GM12878 (cell line): Measurements from ENCODE around the gene ZNF280A. TPM values are rescaled to one million over a fixed set of nuclear protein-coding genes. Genes with fewer than 3 reads are reported as not detected.

ENCODE experiments used
- ATAC-seq: fragments of 200-7000 bp; cut with Tn5 transposase; 3 replicates; pipeline ENCODE4 v1.9.1; 2020; ENCODE audit warnings: mild to moderate bottlenecking, moderate library complexity
- BruUV-seq: library from RNA; stranded (reverse); fragments of 400-500 nt; replicated peaks from 2 replicates; lab custom pipeline; 2021; lab: Mats Ljungman, UMichigan
- CTCF ChIA-PET: fragments of 300-600 bp; sonication (Branson Sonifier 250); formaldehyde crosslinking; extraction: SDS; loops from one replicate; lab custom pipeline; 2021; ENCODE audit warnings: inconsistent platforms; lab: Yijun Ruan, JAX
- POLR2A ChIA-PET: fragments of 350-600 bp; formaldehyde crosslinking; extraction: SDS; loops from one replicate; lab custom pipeline; 2021; ENCODE audit warnings: inconsistent platforms; lab: Charles Lee
- RAD21 ChIA-PET: fragments of 300-600 bp; sonication (Branson Sonifier 250); formaldehyde crosslinking; loops from one replicate; lab custom pipeline; 2023; ENCODE audit warnings: antibody characterized with exemption; ENCODE audit not compliant: unreplicated experiment; lab: Charles Lee
- SMC1A ChIA-PET: fragments of 300-600 bp; sonication (Branson Sonifier 250); formaldehyde crosslinking; loops from one replicate; lab custom pipeline; 2023; ENCODE audit not compliant: unreplicated experiment, uncharacterized antibody; lab: Charles Lee
- DNase-seq: peaks from one replicate; pipeline ENCODE4 v3.0.0-alpha.2; 2011; ENCODE audit warnings: low read depth, low spot score
- FAIRE-seq: peaks from 3 replicates; lab custom pipeline; 2011; peaks lifted over from hg19 to GRCh38; lab: Jason Lieb, UNC
- H2AFZ ChIP-seq: 2 replicates; pipeline ENCODE4 v1.6.0; 2011; ENCODE audit warnings: low read depth, low read length, control low read depth; ENCODE audit not compliant: control insufficient read depth
- H3K27ac ChIP-seq: 2 replicates; pipeline ENCODE4 v1.5.1; 2011; ENCODE audit warnings: control low read depth; ENCODE audit not compliant: control insufficient read depth, insufficient read depth
- H3K27me3 ChIP-seq, 2 experiments: replicated peaks in 1 of 2; 2 replicates each; pipeline versions ENCODE4 v1.6.0 to v1.6.1; 2011; ENCODE audit warnings: low read length in 1 of 2; ENCODE audit not compliant: control insufficient read depth in 2 of 2, insufficient read depth in 2 of 2
- H3K36me3 ChIP-seq, 2 experiments: 2 replicates each; pipeline ENCODE4 v1.5.1; 2011; ENCODE audit warnings: low read length in 1 of 2; ENCODE audit not compliant: control insufficient read depth in 2 of 2, insufficient read depth in 2 of 2
- H3K4me1 ChIP-seq: 2 replicates; pipeline ENCODE4 v1.6.1; 2011; ENCODE audit warnings: mild to moderate bottlenecking, low read length, moderate library complexity, mixed read lengths; ENCODE audit not compliant: control insufficient read depth, insufficient read depth
- H3K4me2 ChIP-seq: 2 replicates; pipeline ENCODE4 v1.6.0; 2011; ENCODE audit warnings: control low read depth; ENCODE audit not compliant: control insufficient read depth, insufficient read depth
- H3K4me3 ChIP-seq: fragments of 200-600 bp; sonication (generic); 2 replicates; pipeline ENCODE4 v1.5.1; 2016
- H3K79me2 ChIP-seq: 2 replicates; pipeline ENCODE4 v1.6.0; 2011; ENCODE audit warnings: low read length; ENCODE audit not compliant: control insufficient read depth, insufficient read depth
- H3K9ac ChIP-seq: 2 replicates; pipeline ENCODE4 v1.8.0; 2011; ENCODE audit warnings: low read length, control low read depth, mixed read lengths; ENCODE audit not compliant: control insufficient read depth, insufficient read depth
- H3K9me3 ChIP-seq: replicated peaks from 3 replicates; pipeline ENCODE4 v1.5.1; 2011; ENCODE audit warnings: mild to moderate bottlenecking, low read length; ENCODE audit not compliant: control insufficient read depth, insufficient read depth
- H4K20me1 ChIP-seq: 2 replicates; pipeline ENCODE4 v1.6.0; 2011; ENCODE audit not compliant: control insufficient read depth, insufficient read depth
- CTCF ChIP-seq, 3 experiments: IDR thresholded peaks in 2 of 3; conservative IDR thresholded peaks in 1 of 3; 2 replicates each; pipeline ENCODE4 v1.5.1; 2011; ENCODE audit warnings: low read depth in 3 of 3, low read length in 3 of 3, mild to moderate bottlenecking in 3 of 3, control low read depth in 2 of 3, moderate library complexity in 2 of 3, inconsistent platforms in 1 of 3, mixed read lengths in 1 of 3; ENCODE audit not compliant: control insufficient read depth in 2 of 3, insufficient read depth in 1 of 3; ENCODE audit errors: extremely low read depth in 1 of 3
- EP300 ChIP-seq, 2 experiments: fragments of 150-350 bp in 1 of 2; IDR thresholded peaks; 2 replicates each; pipeline ENCODE4 v1.6.1; 2011 to 2012; ENCODE audit warnings: low read depth in 2 of 2, low read length in 2 of 2, borderline replicate concordance in 1 of 2, improper control_type of control experiment in 1 of 2, inconsistent platforms in 1 of 2; ENCODE audit not compliant: control insufficient read depth in 1 of 2
- FOXM1 ChIP-seq: IDR thresholded peaks from 2 replicates; pipeline ENCODE4 v1.6.1; 2012; ENCODE audit warnings: low read depth, mild to moderate bottlenecking, inconsistent platforms, low read length, moderate library complexity
- HDAC6 ChIP-seq: fragments of 200-600 bp; sonication (generic); IDR thresholded peaks from one replicate; pipeline ENCODE4 v1.8.0; 2017; ENCODE audit warnings: antibody characterized with exemption; ENCODE audit not compliant: unreplicated experiment
- KLF5 ChIP-seq: fragments of 450-650 bp; IDR thresholded peaks from 2 replicates; pipeline ENCODE4 v1.6.1; 2014; ENCODE audit warnings: mild to moderate bottlenecking; ENCODE audit not compliant: partially characterized antibody
- NFYB ChIP-seq: IDR thresholded peaks from 2 replicates; pipeline ENCODE4 v1.6.1; 2011; ENCODE audit warnings: low read depth, mild to moderate bottlenecking, low read length, improper control_type of control experiment, moderate library complexity; ENCODE audit not compliant: insufficient read depth
- NRF1 ChIP-seq: conservative IDR thresholded peaks from 2 replicates; pipeline ENCODE4 v1.6.1; 2011; ENCODE audit warnings: mild to moderate bottlenecking, low read depth, low read length, improper control_type of control experiment
- POLR2A ChIP-seq: IDR thresholded peaks from 2 replicates; pipeline ENCODE4 v1.6.1; 2011; ENCODE audit warnings: low read depth, mild to moderate bottlenecking, low read length
- POLR2AphosphoS2 ChIP-seq: IDR thresholded peaks from 2 replicates; pipeline ENCODE4 v1.6.1; 2011; ENCODE audit warnings: low read depth, mild to moderate bottlenecking, low read length, improper control_type of control experiment, moderate library complexity
- RAD21 ChIP-seq: IDR thresholded peaks from 2 replicates; pipeline ENCODE4 v1.6.1; 2011; ENCODE audit warnings: mild to moderate bottlenecking, low read depth, low read length, moderate library complexity; ENCODE audit not compliant: insufficient read depth
- TAF1 ChIP-seq: IDR thresholded peaks from 2 replicates; pipeline ENCODE4 v1.6.1; 2011; ENCODE audit warnings: mild to moderate bottlenecking, low read depth, low read length, borderline replicate concordance
- WRNIP1 ChIP-seq: IDR thresholded peaks from 2 replicates; pipeline ENCODE4 v1.6.1; 2011; ENCODE audit warnings: low read depth, low read length, improper control_type of control experiment, borderline replicate concordance
- ZNF384 ChIP-seq: IDR thresholded peaks from 2 replicates; pipeline ENCODE4 v1.6.1; 2012; ENCODE audit warnings: low read depth, mild to moderate bottlenecking, low read length, improper control_type of control experiment, borderline replicate concordance
- whole genome bisulfite sequencing: methylation state at CpG from one replicate; pipeline ENCODE4 v1.1.6; 2016; ENCODE audit warnings: low lambda C conversion rate; ENCODE audit not compliant: insufficient replicate concordance, insufficient coverage; ENCODE audit errors: missing lambda C conversion rate; 5-methylcytosine and 5-hydroxymethylcytosine counted together
- in situ Hi-C: fragments of 300-500 bp; cut with MboI; formaldehyde crosslinking; loops from 9 replicates; pipeline ENCODE4 v1.14.3; 2018; ENCODE audit warnings: mixed read lengths
- intact Hi-C: fragments of 100-400 bp; cut with micrococcal nuclease; formaldehyde crosslinking; loops from one replicate; pipeline ENCODE4 v1.14.2; 2022; ENCODE audit not compliant: unreplicated experiment
- polyA plus RNA-seq, 11 experiments: library from polyadenylated mRNA; depleted of rRNA in 4 of 11; unstranded in 6 of 11; stranded (reverse) in 5 of 11; fragments of >200 nt; fragmentation: Nextera tagmentation in 4 of 11; fragmentation: Illumina TruSeq in 1 of 11; extraction: Ambion mirVana in 4 of 11; extraction: Trizol in 1 of 11; gene quantifications; 1 replicate in 1 of 11; 2 replicates in 10 of 11; pipeline versions ENCODE4 v1.2.1 to v1.2.3, GENCODE V29; 2011 to 2016; ENCODE audit warnings: inconsistent platforms in 2 of 11, missing spikeins in 2 of 11, low read depth in 1 of 11
- total RNA-seq, 4 experiments: library from RNA; depleted of rRNA in 3 of 4; stranded (reverse); fragments of >200 nt in 3 of 4; fragmentation: Illumina TruSeq in 1 of 4; extraction: Trizol in 1 of 4; gene quantifications; 2 replicates each; pipeline versions ENCODE4 v1.2.1 to v1.2.3, GENCODE V29; 2013 to 2021

The ZNF280A gene
- total and polyA plus RNA-seq, 10 of the 15 experiments (the other 5 are each of a cell fraction or from before 2014, with no cell fraction given) = 0.03 to 0.06 TPM; not detected in 8

DNA sequence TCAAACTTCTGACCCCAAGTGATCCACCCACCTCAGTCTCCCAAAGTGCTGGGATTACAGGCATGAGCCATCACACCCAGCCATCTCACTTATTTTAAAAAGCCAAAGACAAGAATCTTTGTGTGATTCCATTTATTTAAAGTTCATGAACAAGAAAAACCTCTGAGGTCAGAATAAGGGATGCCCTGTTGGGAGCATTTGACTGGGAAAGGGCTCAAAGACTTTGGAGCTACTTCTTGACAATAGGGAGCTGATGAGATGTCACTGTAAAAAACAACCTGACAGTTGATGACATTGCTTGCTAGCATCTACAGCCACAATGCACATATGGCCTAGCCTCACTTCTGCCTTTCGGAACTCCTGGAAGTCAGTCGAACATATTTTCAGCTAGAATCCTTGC is 6.5 kb downstream of the ZNF280A start:
- H3K4me1 ChIP-seq = no peaks in the 10 kb centered on the region
- no peak overlapping the region for H2AFZ ChIP-seq
- SMC1A ChIA-PET = no interaction called here
- in situ Hi-C loops (no loop called here), intact Hi-C loops (no loop called here)
- POLR2A ChIA-PET = no interaction called here
- no peak for ATAC-seq
- BruUV-seq = no TSS peak
- no peak overlapping the region for H3K4me2 ChIP-seq
- no peak overlapping the region for H3K27ac ChIP-seq
- no peak for DNase-seq
- H3K9ac ChIP-seq = no peak overlapping the region
- CTCF ChIA-PET = no interaction called here
- no peaks in the 10 kb centered on the region for H3K36me3 ChIP-seq
- RAD21 ChIA-PET = no interaction called here
- H3K79me2 ChIP-seq = no peaks in the 10 kb centered on the region
- TF ChIP-seq NFYB (no peak), POLR2A (no peak), FOXM1 (no peak), POLR2AphosphoS2 (no peak)
- H4K20me1 ChIP-seq = no peaks in the 10 kb centered on the region
- FAIRE-seq = no peak
- no peaks in the 10 kb centered on the region for H3K9me3 ChIP-seq
- no peaks in the 10 kb centered on the region for H3K27me3 ChIP-seq
- 60% methylated on average over 2 of the region's 2 CpGs for WGBS
- no peak overlapping the region for H3K4me3 ChIP-seq

- Histone ChIP-seq H3K27me3 (no peaks in the 10 kb centered on the region), H3K36me3 (no peaks in the 10 kb centered on the region), H3K9me3 (no peaks in the 10 kb centered on the region), H3K4me2 (no peak overlapping the region), H2AFZ (no peak overlapping the region), H3K4me1 (no peaks in the 10 kb centered on the region), H3K4me3 (no peak overlapping the region), H3K9ac (no peak overlapping the region), H3K79me2 (no peaks in the 10 kb centered on the region), H4K20me1 (no peaks in the 10 kb centered on the region), H3K27ac (no peak overlapping the region)
- intact Hi-C loops = no loop called here
- POLR2A ChIA-PET = no interaction called here
- SMC1A ChIA-PET = no interaction called here
- no peak for FAIRE-seq
- 56% methylated on average over 5 of the region's 5 CpGs for WGBS
- ATAC-seq = no peak
- CTCF ChIA-PET = no interaction called here
- RAD21 ChIA-PET = no interaction called here
- BruUV-seq = no TSS peak
- TF ChIP-seq NRF1 (no peak), TAF1 (no peak), CTCF (IDR thresholded peaks at IDR 0.05 in 2 of 3, conservative IDR thresholded peaks at IDR 0.05 in 1 of 3; ENCODE audit: control insufficient read depth in 2 of 3, extremely low read depth in 1 of 3, insufficient read depth in 1 of 3, low read depth in 3 of 3, low read length in 3 of 3) (no peak), ZNF384 (no peak), EP300 (IDR thresholded peaks at IDR 0.05; ENCODE audit: borderline replicate concordance in 1 of 2, control insufficient read depth in 1 of 2, low read depth in 2 of 2, low read length in 2 of 2) (no peak), HDAC6 (no peak), WRNIP1 (no peak), RAD21 (no peak), KLF5 (no peak)
- DNase-seq = no peak
- in situ Hi-C loops = no loop called here
Observed at GRCh38 chr22:22512951-22513350, 7.1 kb downstream of the ZNF280A start.
